ENCODE measurements around the gene PTPN20. TPM values are rescaled to one million over a fixed set of nuclear protein-coding genes. Genes with fewer than 3 reads are reported as not detected.
"Not testable (repeated sequence)": the region's sequence is repeated elsewhere in the genome, so short reads cannot be mapped to it uniquely, and the experiment has no call there.

PTPN20 gene
- total RNA-seq, 1 donor from 2014 or later: 5.3 TPM

DNA sequence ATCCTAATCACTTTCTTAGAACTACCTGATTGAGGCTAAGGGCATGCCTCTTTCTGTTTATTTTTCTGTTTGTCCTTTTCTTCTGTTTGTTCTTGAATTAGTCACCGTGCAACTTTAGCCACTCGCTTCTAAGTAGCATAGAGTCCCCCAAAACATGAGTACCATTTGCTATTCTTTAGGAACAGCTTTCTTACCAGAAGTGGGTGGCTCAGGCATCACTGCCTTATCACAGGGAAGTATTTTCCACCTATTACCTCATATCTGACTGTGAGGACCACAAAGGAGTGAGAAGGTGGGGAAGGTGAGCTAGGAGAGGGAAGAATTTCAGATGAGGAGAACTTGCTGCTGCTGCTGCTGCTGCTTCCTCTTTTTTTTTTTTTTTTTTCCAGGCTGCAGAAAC, 13.9 kb downstream of the PTPN20 start:
- DNase-seq (ENCODE audit: low read depth); H3K27me3 ChIP-seq (ENCODE audit: control insufficient read depth, insufficient read depth, low read length); H3K4me3 ChIP-seq (ENCODE audit: low read depth, low read length); H3K36me3 ChIP-seq (ENCODE audit: control insufficient read depth, insufficient read depth, low read length): not testable (repeated sequence)

DNA sequence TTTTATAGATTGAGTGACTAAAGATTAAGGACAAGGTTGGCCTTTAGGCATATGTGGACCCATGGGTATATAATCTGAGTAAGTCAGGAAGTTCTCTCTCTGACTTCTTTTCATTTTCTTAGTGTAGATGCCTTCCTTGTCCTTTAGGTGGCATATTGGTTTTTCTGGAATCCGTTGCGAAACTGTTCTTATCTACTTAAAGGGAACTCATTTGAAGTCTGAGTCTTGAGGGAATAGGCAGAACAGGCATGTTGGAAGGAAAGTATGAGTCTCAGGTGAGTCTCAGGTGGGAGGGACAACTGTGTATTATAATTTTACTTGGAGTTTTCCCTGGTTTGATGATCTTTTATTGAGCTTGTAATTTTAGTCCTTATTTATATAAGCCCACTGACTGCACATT, 14.6 kb downstream of the PTPN20 start:
- not testable (repeated sequence) for H3K27me3 ChIP-seq (ENCODE audit: control insufficient read depth, insufficient read depth, low read length); H3K4me3 ChIP-seq (ENCODE audit: low read depth, low read length); DNase-seq (ENCODE audit: low read depth); H3K36me3 ChIP-seq (ENCODE audit: control insufficient read depth, insufficient read depth, low read length)
- TF ChIP-seq, protein P1, sequence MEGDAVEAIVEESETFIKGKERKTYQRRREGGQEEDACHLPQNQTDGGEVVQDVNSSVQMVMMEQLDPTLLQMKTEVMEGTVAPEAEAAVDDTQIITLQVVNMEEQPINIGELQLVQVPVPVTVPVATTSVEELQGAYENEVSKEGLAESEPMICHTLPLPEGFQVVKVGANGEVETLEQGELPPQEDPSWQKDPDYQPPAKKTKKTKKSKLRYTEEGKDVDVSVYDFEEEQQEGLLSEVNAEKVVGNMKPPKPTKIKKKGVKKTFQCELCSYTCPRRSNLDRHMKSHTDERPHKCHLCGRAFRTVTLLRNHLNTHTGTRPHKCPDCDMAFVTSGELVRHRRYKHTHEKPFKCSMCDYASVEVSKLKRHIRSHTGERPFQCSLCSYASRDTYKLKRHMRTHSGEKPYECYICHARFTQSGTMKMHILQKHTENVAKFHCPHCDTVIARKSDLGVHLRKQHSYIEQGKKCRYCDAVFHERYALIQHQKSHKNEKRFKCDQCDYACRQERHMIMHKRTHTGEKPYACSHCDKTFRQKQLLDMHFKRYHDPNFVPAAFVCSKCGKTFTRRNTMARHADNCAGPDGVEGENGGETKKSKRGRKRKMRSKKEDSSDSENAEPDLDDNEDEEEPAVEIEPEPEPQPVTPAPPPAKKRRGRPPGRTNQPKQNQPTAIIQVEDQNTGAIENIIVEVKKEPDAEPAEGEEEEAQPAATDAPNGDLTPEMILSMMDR (IDR thresholded peaks at IDR 0.05; ENCODE audit: insufficient read depth, low read length, poor library complexity, severe bottlenecking): peak; percentile 5

DNA sequence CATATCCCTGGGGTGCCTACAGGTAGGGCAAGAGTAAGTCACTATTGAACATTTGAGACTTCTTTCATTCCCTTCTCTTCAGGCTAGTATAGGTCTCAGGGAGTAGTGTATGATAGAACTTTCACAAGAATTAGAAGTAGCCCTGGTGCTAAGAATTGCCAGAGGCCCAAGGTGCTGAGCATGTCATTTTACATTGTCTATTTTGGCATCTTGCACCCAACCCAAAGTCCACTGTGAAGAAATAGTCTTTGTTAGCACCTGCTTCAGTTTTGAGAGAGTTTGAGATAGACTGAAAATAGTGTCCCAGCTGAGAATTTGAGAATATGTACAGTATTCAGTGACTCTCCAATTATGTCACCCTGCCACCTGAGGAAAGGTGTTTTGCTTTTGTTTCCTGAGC, 17.6 kb downstream of the PTPN20 start:
- not testable (repeated sequence) for H3K27me3 ChIP-seq (ENCODE audit: control insufficient read depth, insufficient read depth, low read length); H3K4me3 ChIP-seq (ENCODE audit: low read depth, low read length); DNase-seq (ENCODE audit: low read depth); H3K36me3 ChIP-seq (ENCODE audit: control insufficient read depth, insufficient read depth, low read length)

DNA sequence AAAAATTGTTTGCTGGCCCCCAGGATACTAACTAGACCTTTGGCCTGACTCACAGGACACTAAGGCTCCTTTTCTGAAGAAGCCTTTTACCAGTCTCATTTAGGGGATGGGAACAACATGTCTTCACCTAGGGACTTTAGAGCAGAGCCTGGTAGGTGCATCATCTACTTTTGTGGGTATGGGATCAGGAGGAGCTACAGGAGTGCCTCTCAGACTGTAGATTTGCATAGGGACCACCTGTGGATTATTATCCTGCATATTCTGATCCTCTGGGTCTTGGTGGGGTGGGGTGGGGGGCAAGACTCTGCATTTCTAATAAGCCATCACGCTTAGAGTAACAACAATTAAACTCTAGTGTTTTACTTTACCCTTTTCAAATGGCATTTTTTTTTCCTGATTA, 21.2 kb downstream of the PTPN20 start:
- DNase-seq (ENCODE audit: low read depth); H3K27me3 ChIP-seq (ENCODE audit: control insufficient read depth, insufficient read depth, low read length); H3K4me3 ChIP-seq (ENCODE audit: low read depth, low read length); H3K36me3 ChIP-seq (ENCODE audit: control insufficient read depth, insufficient read depth, low read length): not testable (repeated sequence)

DNA sequence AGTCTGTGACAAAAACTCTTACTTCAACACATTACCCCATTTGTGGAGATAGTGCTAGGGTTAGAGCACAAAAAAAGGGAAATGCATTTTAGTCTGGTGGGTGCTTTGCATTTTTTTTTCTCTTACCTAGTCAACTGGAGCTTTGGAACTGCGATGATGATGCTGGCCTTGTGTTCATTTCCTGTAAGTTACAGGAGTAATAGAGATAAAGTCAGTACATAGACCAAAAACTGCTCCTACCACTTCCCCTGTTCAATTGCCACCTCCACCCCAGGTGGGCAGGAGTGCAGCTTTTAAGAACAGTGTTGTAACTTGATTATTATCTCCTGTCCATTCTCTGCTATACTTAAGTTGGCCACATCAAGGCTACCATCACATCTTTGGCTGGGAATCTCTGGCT, 29.9 kb downstream of the PTPN20 start:
- not testable (repeated sequence) for H3K4me3 ChIP-seq (ENCODE audit: low read depth, low read length); H3K36me3 ChIP-seq (ENCODE audit: control insufficient read depth, insufficient read depth, low read length); H3K27me3 ChIP-seq (ENCODE audit: control insufficient read depth, insufficient read depth, low read length); DNase-seq (ENCODE audit: low read depth)

DNA sequence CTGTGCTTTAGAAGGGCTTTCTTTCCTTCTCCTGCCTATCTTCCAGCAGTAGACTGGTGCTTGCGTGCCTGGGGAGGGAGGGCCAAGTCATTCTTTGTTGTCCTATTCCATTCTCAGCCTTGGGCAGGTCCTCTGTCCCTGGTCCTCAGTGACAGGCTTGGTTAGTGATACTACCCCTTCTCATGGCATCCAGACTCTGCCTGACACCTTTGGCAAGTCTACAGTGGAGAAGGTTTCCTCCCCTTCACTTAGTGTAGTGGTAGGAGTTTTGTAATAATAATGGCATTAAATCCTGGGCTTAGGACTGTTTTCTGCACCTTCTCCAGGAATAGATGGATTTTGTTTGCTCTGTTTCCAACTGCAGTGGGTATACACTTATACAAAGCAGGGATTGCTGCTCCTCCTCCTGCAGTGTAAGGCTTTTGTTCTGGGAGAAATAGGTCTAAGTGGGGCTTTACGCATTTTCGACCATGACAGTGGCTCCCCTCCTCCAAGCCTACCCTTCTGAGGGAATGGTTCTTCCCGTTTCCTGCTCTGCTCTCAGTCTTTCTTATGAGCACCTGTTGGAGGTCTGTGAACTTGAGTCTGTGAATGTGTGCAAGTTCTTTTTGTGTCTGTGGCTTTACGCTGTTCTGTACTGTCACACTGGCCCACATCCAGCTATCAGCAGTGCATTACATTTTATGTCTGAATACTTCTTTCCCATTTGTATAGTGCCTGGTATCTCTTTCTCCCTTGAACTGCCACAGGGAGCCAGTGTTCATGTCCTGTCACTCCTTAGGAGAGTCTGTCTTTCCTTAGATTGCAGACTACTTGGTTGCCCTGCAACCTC, 37.7 kb downstream of the PTPN20 start:
- not testable (repeated sequence) for H3K36me3 ChIP-seq (ENCODE audit: control insufficient read depth, insufficient read depth, low read length); DNase-seq (ENCODE audit: low read depth); H3K27me3 ChIP-seq (ENCODE audit: control insufficient read depth, insufficient read depth, low read length); H3K4me3 ChIP-seq (ENCODE audit: low read depth, low read length)

DNA sequence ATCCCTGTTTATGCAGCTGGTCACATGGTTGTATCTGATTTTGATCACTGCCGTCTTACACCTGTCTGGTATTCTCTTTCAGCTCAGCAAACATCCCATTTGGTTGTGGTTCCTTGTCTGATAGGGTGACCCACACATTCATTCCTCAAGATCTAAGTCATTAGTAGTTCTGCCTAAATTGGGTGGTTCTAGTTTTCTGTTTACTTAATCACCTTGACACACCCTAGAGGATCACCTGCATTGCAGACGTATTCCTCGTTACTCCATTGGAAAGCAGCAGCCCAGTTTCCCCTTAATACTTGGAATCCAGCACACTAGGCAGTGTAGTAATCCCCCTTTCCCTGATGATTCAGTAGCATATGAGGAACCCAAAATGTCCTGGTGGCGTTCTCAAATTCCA, 41.3 kb downstream of the PTPN20 start:
- H3K27me3 ChIP-seq (ENCODE audit: control insufficient read depth, insufficient read depth, low read length); DNase-seq (ENCODE audit: low read depth); H3K36me3 ChIP-seq (ENCODE audit: control insufficient read depth, insufficient read depth, low read length); H3K4me3 ChIP-seq (ENCODE audit: low read depth, low read length): not testable (repeated sequence)

DNA sequence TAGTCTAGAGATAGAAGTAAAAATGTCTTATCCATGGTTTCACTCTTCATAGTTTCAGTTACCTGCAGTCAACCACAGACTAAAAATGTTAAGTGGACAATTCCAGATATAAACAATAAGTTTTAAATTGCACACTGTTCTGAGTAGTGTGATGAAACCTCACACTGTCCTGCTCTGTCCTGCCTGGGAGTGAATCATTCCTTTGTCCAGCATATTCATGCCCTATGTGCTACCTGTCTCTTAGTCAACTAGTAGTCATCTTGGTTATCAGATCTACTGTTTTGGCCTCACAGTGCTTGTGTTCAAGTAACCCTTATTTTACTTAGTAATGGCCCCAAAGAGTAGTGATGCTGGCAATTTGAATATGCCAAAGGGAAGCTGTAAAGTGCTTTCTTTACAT, 49.5 kb downstream of the PTPN20 start:
- not testable (repeated sequence) for DNase-seq (ENCODE audit: low read depth); H3K36me3 ChIP-seq (ENCODE audit: control insufficient read depth, insufficient read depth, low read length); H3K4me3 ChIP-seq (ENCODE audit: low read depth, low read length); H3K27me3 ChIP-seq (ENCODE audit: control insufficient read depth, insufficient read depth, low read length)

DNA sequence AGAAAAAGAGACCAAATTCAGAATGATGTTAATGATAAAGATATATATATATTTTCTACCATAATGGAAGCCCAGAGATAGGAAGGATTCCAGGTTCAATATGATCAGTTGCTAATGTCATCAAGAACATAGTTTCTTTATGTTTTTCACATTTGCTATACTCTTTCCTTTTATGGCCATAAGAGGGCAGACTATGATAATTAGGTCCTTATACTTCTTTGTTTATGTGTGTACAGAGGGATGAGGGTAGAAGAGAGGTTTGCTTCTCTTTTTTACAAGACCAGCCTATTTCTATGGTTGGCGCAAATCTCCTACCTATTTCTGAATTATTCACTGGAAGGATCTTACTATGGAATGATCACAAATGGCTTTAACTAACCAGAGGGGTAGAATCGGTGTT, 52.1 kb downstream of the PTPN20 start:
- not testable (repeated sequence) for DNase-seq (ENCODE audit: low read depth); H3K27me3 ChIP-seq (ENCODE audit: control insufficient read depth, insufficient read depth, low read length); H3K36me3 ChIP-seq (ENCODE audit: control insufficient read depth, insufficient read depth, low read length); H3K4me3 ChIP-seq (ENCODE audit: low read depth, low read length)

DNA sequence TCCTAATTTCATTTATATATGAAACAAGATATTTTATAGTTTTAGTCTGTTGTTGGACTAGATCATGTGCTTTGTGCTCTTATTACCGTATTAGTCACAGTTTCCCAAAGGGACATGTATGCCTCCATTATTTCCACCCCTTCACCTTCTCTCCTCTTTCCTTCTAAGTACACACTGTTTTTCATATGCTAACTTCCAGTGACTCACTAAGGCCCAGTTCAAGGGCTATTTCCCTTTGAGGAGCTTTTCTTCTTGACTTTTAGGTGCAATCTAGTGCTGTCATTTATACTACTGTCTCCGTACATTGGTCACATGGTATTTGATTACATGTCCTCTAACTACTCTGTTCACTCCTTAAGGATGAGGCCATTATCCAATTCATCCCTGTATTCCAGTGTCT, 55.8 kb downstream of the PTPN20 start:
- not testable (repeated sequence) for DNase-seq (ENCODE audit: low read depth); H3K36me3 ChIP-seq (ENCODE audit: control insufficient read depth, insufficient read depth, low read length); H3K4me3 ChIP-seq (ENCODE audit: low read depth, low read length); H3K27me3 ChIP-seq (ENCODE audit: control insufficient read depth, insufficient read depth, low read length)

DNA sequence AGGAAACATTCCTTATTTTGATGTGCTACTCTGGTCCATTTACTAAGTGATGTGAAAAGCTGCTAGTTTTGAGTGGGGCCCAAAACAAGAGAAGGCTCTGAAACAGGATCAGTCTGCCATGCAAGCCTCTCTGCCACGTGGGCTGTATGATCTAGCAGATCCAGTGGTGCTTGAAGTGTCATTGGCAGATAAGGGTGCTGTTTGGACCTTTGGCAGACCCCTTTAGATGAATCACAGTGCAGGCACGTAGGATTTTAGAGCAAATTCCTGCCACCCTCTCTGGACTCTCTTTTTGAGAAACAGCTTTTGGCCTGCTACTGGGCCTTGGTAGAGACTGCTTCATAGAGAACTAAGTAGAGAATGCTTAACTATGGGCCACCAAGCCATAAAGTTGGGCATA, 69.0 kb downstream of the PTPN20 start:
- H3K36me3 ChIP-seq (ENCODE audit: control insufficient read depth, insufficient read depth, low read length); H3K4me3 ChIP-seq (ENCODE audit: low read depth, low read length); DNase-seq (ENCODE audit: low read depth); H3K27me3 ChIP-seq (ENCODE audit: control insufficient read depth, insufficient read depth, low read length): not testable (repeated sequence)

DNA sequence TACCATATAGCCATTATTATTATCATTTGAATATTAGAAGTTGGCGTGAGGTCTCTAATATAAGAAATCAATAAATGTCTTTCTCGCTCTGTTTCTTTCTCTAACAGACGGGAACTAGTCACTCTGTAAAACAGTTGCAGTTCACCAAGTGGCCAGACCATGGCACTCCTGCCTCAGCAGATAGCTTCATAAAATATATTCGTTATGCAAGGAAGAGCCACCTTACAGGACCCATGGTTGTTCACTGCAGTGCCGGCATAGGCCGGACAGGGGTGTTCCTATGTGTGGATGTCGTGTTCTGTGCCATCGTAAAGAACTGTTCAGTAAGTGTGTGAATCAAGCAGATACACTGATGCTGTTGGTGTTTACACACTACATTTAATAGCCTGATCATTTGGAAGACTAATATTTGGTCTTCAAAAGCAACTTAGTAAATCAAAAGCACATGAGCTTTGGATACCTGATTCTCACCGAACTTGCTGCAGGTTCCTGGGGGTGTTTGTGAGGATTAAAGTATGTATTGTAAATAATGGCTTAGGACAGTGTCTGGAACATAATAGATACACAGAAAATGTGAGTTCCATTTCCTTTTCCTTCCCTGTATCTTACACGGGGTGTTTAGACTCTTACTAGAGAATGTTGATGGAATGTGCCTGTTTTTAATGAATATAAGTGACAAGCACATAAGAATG, 76.2 kb downstream of the PTPN20 start:
- not testable (repeated sequence) for H3K36me3 ChIP-seq (ENCODE audit: control insufficient read depth, insufficient read depth, low read length); DNase-seq (ENCODE audit: low read depth); H3K27me3 ChIP-seq (ENCODE audit: control insufficient read depth, insufficient read depth, low read length); H3K4me3 ChIP-seq (ENCODE audit: low read depth, low read length)
